NT2/D1 (cell line): Measurements from ENCODE around the gene KIFC3.
A peak's percentile ranks its signal among the peaks of the same experiment; 100 is the strongest.
"Not testable (repeated sequence)": the region's sequence is repeated elsewhere in the genome, so short reads cannot be mapped to it uniquely, and the experiment has no call there.

Experiments
- DNase-seq: peaks from one replicate; pipeline ENCODE4 v3.0.0-alpha.2; 2011; ENCODE audit warnings: low read depth, low spot score
- H3K27me3 ChIP-seq: 2 replicates; pipeline ENCODE4 v1.6.0; 2011; ENCODE audit warnings: mild to moderate bottlenecking; ENCODE audit not compliant: insufficient read length, insufficient read depth
- H3K36me3 ChIP-seq: 2 replicates; pipeline ENCODE4 v1.6.1; 2011; ENCODE audit warnings: mild to moderate bottlenecking, low read length, mixed read lengths; ENCODE audit not compliant: insufficient read depth, insufficient read length
- H3K4me1 ChIP-seq: 2 replicates; pipeline ENCODE4 v1.5.1; 2011; ENCODE audit not compliant: insufficient read depth, insufficient read length
- H3K4me3 ChIP-seq: 2 replicates; pipeline ENCODE4 v1.5.1; 2011; ENCODE audit warnings: low read depth; ENCODE audit not compliant: insufficient read length
- H3K9ac ChIP-seq: 2 replicates; pipeline ENCODE4 v1.6.0; 2011; ENCODE audit warnings: low read depth; ENCODE audit not compliant: insufficient read length
- H3K9me3 ChIP-seq: 2 replicates; pipeline ENCODE4 v1.5.1; 2011; ENCODE audit warnings: mild to moderate bottlenecking, low read length; ENCODE audit not compliant: insufficient read depth
- SUZ12 ChIP-seq: IDR thresholded peaks from 2 replicates; pipeline ENCODE4 v1.6.1; 2011; ENCODE audit not compliant: insufficient read length, insufficient read depth; ENCODE audit errors: extremely low read depth
- YY1 ChIP-seq: IDR thresholded peaks from 2 replicates; pipeline ENCODE4 v1.6.1; 2011; ENCODE audit not compliant: insufficient read length, insufficient read depth
- ZNF274 ChIP-seq: IDR thresholded peaks from 2 replicates; pipeline ENCODE4 v1.6.1; 2011; ENCODE audit warnings: mild to moderate bottlenecking, low read depth, low read length

KIFC3 gene

GRCh38 chr16:57843400-57843799, 41.1 kb upstream of the KIFC3 start:
- H3K36me3 ChIP-seq = no peaks in the 10 kb centered on the region
- no peak overlapping the region for H3K9ac ChIP-seq
- no peaks in the 10 kb centered on the region for H3K9me3 ChIP-seq
- H3K27me3 ChIP-seq = no peaks in the 10 kb centered on the region
- TF ChIP-seq YY1 (no peak), ZNF274 (no peak), SUZ12 (no peak)
- no peak for DNase-seq
- H3K4me3 ChIP-seq = no peak overlapping the region
- peaks cover 10% of the 10 kb centered on the region for H3K4me1 ChIP-seq

GRCh38 chr16:57842601-57843000, 40.3 kb upstream of the KIFC3 start:
- no peaks in the 10 kb centered on the region for H3K36me3 ChIP-seq
- no peak overlapping the region for H3K4me3 ChIP-seq
- H3K4me1 ChIP-seq = peaks cover 12% of the 10 kb centered on the region
- TF ChIP-seq YY1 (no peak), SUZ12 (no peak), ZNF274 (no peak)
- no peaks in the 10 kb centered on the region for H3K9me3 ChIP-seq
- no peak for DNase-seq
- no peak overlapping the region for H3K9ac ChIP-seq
- no peaks in the 10 kb centered on the region for H3K27me3 ChIP-seq

GRCh38 chr16:57840833-57841232, 38.5 kb upstream of the KIFC3 start:
- DNase-seq = no peak
- H3K9ac ChIP-seq = no peak overlapping the region
- H3K9me3 ChIP-seq = no peaks in the 10 kb centered on the region
- TF ChIP-seq SUZ12 (no peak), YY1 (no peak), ZNF274 (no peak)
- no peak overlapping the region for H3K4me3 ChIP-seq
- H3K36me3 ChIP-seq = no peaks in the 10 kb centered on the region
- H3K4me1 ChIP-seq = peaks cover 9% of the 10 kb centered on the region
- H3K27me3 ChIP-seq = no peaks in the 10 kb centered on the region

GRCh38 chr16:57838161-57838560, 35.9 kb upstream of the KIFC3 start:
- Histone ChIP-seq H3K27me3 (no peaks in the 10 kb centered on the region), H3K36me3 (no peaks in the 10 kb centered on the region), H3K9ac (no peak overlapping the region), H3K9me3 (no peaks in the 10 kb centered on the region), H3K4me1 (peaks cover 6% of the 10 kb centered on the region), H3K4me3 (no peak overlapping the region)
- DNase-seq = no peak
- TF ChIP-seq ZNF274 (no peak), YY1 (no peak), SUZ12 (no peak)

GRCh38 chr16:57837305-57838125, 35.2 kb upstream of the KIFC3 start:
- TF ChIP-seq ZNF274 (no peak), YY1 (no peak), SUZ12 (no peak)

GRCh38 chr16:57835439-57835838, 33.1 kb upstream of the KIFC3 start:
- not testable (repeated sequence) for H3K27me3 ChIP-seq, H3K4me3 ChIP-seq, H3K36me3 ChIP-seq, H3K9me3 ChIP-seq, H3K9ac ChIP-seq, DNase-seq, H3K4me1 ChIP-seq

More at GRCh38 chr16:57837305-57838125, 35.2 kb upstream of the KIFC3 start:
- Histone ChIP-seq H3K9ac (no peak overlapping the region), H3K36me3 (no peaks in the 10 kb centered on the region), H3K9me3 (no peaks in the 10 kb centered on the region), H3K27me3 (no peaks in the 10 kb centered on the region), H3K4me3 (no peak overlapping the region), H3K4me1 (peaks cover 6% of the 10 kb centered on the region)
- no peak for DNase-seq

- DNase-seq = no peak
- Histone ChIP-seq H3K9ac (peak overlapping the region; percentile 26), H3K36me3 (no peaks in the 10 kb centered on the region), H3K4me1 (peaks cover 3% of the 10 kb centered on the region), H3K9me3 (no peaks in the 10 kb centered on the region), H3K4me3 (no peak overlapping the region), H3K27me3 (no peaks in the 10 kb centered on the region)
- TF ChIP-seq ZNF274 (no peak), YY1 (no peak), SUZ12 (no peak)
Observed at GRCh38 chr16:57834936-57835335, 32.6 kb upstream of the KIFC3 start.
